WTC11 (cell line): ENCODE data around the gene CEP20. TPM values are rescaled to one million over a fixed set of nuclear protein-coding genes. Genes with fewer than 3 reads are reported as not detected.

Source experiments
- ATAC-seq: fragments of 200-7000 bp; cut with Tn5 transposase; 2 replicates; pipeline ENCODE4 v1.10.0; 2021; ENCODE audit warnings: mild to moderate bottlenecking, moderate library complexity
- CTCF ChIA-PET: fragments of 300-600 bp; sonication (Branson Sonifier 250); formaldehyde crosslinking; loops from one replicate; lab custom pipeline; 2021; ENCODE audit warnings: antibody characterized with exemption; lab: Charles Lee
- POLR2A ChIA-PET: fragments of 350-600 bp; sonication (Branson Sonifier 250); formaldehyde crosslinking; loops from one replicate; lab custom pipeline; 2021; ENCODE audit warnings: antibody characterized with exemption; lab: Charles Lee
- DNase-seq: peaks from one replicate; pipeline ENCODE4 v3.0.0; 2021; ENCODE audit warnings: low spot score
- H3K27ac Mint-ChIP-seq: 2 replicates; pipeline ENCODE4 v1.8.0; 2021; ENCODE audit warnings: mixed read lengths
- H3K27me3 Mint-ChIP-seq: 2 replicates; pipeline ENCODE4 v1.8.0; 2021; ENCODE audit warnings: low read depth, mild to moderate bottlenecking, moderate library complexity, mixed read lengths
- H3K36me3 Mint-ChIP-seq: 2 replicates; pipeline ENCODE4 v1.8.0; 2021; ENCODE audit warnings: mixed read lengths
- H3K4me1 Mint-ChIP-seq: 2 replicates; pipeline ENCODE4 v1.8.0; 2022; ENCODE audit warnings: mixed read lengths
- H3K4me3 Mint-ChIP-seq: 2 replicates; pipeline ENCODE4 v1.8.0; 2021; ENCODE audit warnings: mild to moderate bottlenecking, moderate library complexity, mixed read lengths
- H3K9me3 Mint-ChIP-seq: 2 replicates; pipeline ENCODE4 v1.8.0; 2021; ENCODE audit warnings: mixed read lengths
- ELF4 ChIP-seq: sonication (generic); formaldehyde crosslinking; IDR thresholded peaks from 2 replicates; pipeline ENCODE4 v1.8.1; 2022; ENCODE audit warnings: low read depth, mild to moderate bottlenecking, moderate library complexity, missing genetic modification reagents
- FOXJ3 ChIP-seq: sonication (generic); formaldehyde crosslinking; IDR thresholded peaks from 2 replicates; pipeline ENCODE4 v1.9.0; 2021; ENCODE audit warnings: missing genetic modification reagents, mild to moderate bottlenecking, borderline replicate concordance
- JUN ChIP-seq: sonication (generic); formaldehyde crosslinking; IDR thresholded peaks from 2 replicates; pipeline ENCODE4 v1.8.0; 2023; ENCODE audit warnings: mild to moderate bottlenecking, missing genetic modification reagents
- MYBL2 ChIP-seq: sonication (generic); formaldehyde crosslinking; IDR thresholded peaks from 2 replicates; pipeline ENCODE4 v1.8.1; 2023; ENCODE audit warnings: mild to moderate bottlenecking, moderate library complexity, missing genetic modification reagents
- NFE2L1 ChIP-seq: sonication (generic); formaldehyde crosslinking; IDR thresholded peaks from 2 replicates; pipeline ENCODE4 v1.8.1; 2023; ENCODE audit warnings: missing genetic modification reagents
- RORB ChIP-seq: fragments of 250-450 bp; sonication (Bioruptor Pico); IDR thresholded peaks from 2 replicates; pipeline ENCODE4 v1.9.0; 2021; ENCODE audit warnings: mild to moderate bottlenecking
- SMAD3 ChIP-seq: sonication (generic); formaldehyde crosslinking; IDR thresholded peaks from 2 replicates; pipeline ENCODE4 v1.8.0; 2022; ENCODE audit warnings: missing genetic modification reagents, mild to moderate bottlenecking, borderline replicate concordance
- SOX15 ChIP-seq: fragments of 250-450 bp; sonication (Bioruptor Pico); IDR thresholded peaks from 2 replicates; pipeline ENCODE4 v1.9.0; 2021; ENCODE audit warnings: mild to moderate bottlenecking
- TCF7 ChIP-seq: sonication (generic); formaldehyde crosslinking; IDR thresholded peaks from 2 replicates; pipeline ENCODE4 v1.8.0; 2022; ENCODE audit warnings: mild to moderate bottlenecking, low read depth, missing genetic modification reagents, moderate library complexity
- ZBTB21 ChIP-seq: sonication (generic); formaldehyde crosslinking; IDR thresholded peaks from 2 replicates; pipeline ENCODE4 v1.8.1; 2023; ENCODE audit warnings: mild to moderate bottlenecking, missing genetic modification reagents, borderline replicate concordance
- ZNF138 ChIP-seq: sonication (generic); formaldehyde crosslinking; conservative IDR thresholded peaks from 2 replicates; pipeline ENCODE4 v1.8.1; 2022; ENCODE audit warnings: mild to moderate bottlenecking, moderate library complexity, missing genetic modification reagents
- ZNF219 ChIP-seq: sonication (generic); formaldehyde crosslinking; IDR thresholded peaks from 2 replicates; pipeline ENCODE4 v1.8.0; 2023; ENCODE audit warnings: missing genetic modification reagents, mild to moderate bottlenecking, borderline replicate concordance
- ZNF317 ChIP-seq: sonication (generic); formaldehyde crosslinking; IDR thresholded peaks from 2 replicates; pipeline ENCODE4 v1.8.1; 2023; ENCODE audit warnings: low read depth, mild to moderate bottlenecking, moderate library complexity, missing genetic modification reagents, borderline replicate concordance
- ZNF396 ChIP-seq: fragments of 250-450 bp; sonication (Bioruptor Pico); IDR thresholded peaks from 2 replicates; pipeline ENCODE4 v1.8.0; 2021; ENCODE audit warnings: mild to moderate bottlenecking, moderate library complexity, borderline replicate concordance
- ZNF416 ChIP-seq: fragments of 250-450 bp; sonication (Bioruptor Pico); IDR thresholded peaks from 2 replicates; pipeline ENCODE4 v1.9.0; 2021; ENCODE audit warnings: mild to moderate bottlenecking, inconsistent platforms
- total RNA-seq: library from RNA; stranded (reverse); gene quantifications from 3 replicates; pipeline ENCODE4 v1.2.3, GENCODE V29; 2021
- TF ChIP-seq, protein P1 (sequence below): fragments of 250-450 bp; sonication (Bioruptor Pico); conservative IDR thresholded peaks from 2 replicates; pipeline ENCODE4 v1.9.0; 2021; ENCODE audit warnings: mild to moderate bottlenecking
- TF ChIP-seq, protein P2 (sequence below): sonication (generic); formaldehyde crosslinking; IDR thresholded peaks from 2 replicates; pipeline ENCODE4 v1.8.1; 2023; ENCODE audit warnings: mild to moderate bottlenecking, missing genetic modification reagents
- TF ChIP-seq, protein P3 (sequence below): sonication (generic); formaldehyde crosslinking; IDR thresholded peaks from 2 replicates; pipeline ENCODE4 v1.8.1; 2023; ENCODE audit warnings: mild to moderate bottlenecking, missing genetic modification reagents
- TF ChIP-seq, protein P4 (sequence below): fragments of 250-450 bp; sonication (Bioruptor Pico); IDR thresholded peaks from 2 replicates; pipeline ENCODE4 v1.9.0; 2021; ENCODE audit warnings: mild to moderate bottlenecking

Gene CEP20
- total RNA-seq, 1 experiment from 2014 or later: 39.1 TPM

DNA sequence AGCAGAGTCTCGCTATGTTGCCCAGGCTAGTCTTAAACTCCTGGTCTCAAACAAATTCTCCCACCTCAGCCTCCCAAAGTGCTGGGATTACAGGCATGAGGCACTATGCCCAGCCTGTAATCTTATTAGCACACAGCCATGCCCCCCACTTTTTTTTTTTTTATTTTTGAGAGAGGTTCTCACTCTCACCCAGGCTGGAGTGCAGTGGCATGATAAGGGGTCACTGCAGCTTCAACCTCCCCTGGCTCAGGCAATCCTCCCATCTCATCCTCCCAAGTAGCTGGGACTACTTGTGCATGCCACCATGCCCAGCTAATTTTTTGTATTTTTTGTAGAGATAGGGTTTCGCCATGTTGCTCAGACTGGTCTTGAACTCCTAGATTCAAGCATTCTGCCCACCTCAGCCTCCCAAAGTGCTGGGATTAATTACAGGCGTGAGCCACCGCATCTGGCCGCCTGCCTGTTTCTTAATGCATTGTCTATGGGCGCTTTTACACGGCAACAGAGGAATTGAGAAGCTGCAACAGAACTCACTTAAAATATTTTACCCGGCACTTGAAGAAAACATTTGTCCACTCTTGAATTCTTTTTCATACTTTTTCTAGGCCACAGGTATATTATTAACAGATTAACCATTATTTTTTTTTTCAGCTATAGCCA lies 8.8 kb upstream of the CEP20 start:
- DNase-seq (no peak), ATAC-seq (no peak)
- H3K4me3 Mint-ChIP-seq: no peak overlapping the region
- POLR2A ChIA-PET: interaction anchor here (1.1 to 1.5 kb wide), 2 partner anchors 9 to 74 kb away, joined by 4 to 6 read pairs; partner anchors contain the start of gene CEP20
- no peaks in the 10 kb centered on the region for H3K9me3 Mint-ChIP-seq
- H3K27me3 Mint-ChIP-seq: no peaks in the 10 kb centered on the region
- no peak for TF ChIP-seq ELF4 (CRISPR knock-in tag)
- no peaks in the 10 kb centered on the region for H3K36me3 Mint-ChIP-seq
- CTCF ChIA-PET: interaction anchor here (0.7 to 1.1 kb wide), 2 partner anchors 9 to 22 kb away, joined by 4 to 8 read pairs; partner anchors contain the start of gene CEP20
- H3K4me1 Mint-ChIP-seq: peaks cover 15% of the 10 kb centered on the region
- H3K27ac Mint-ChIP-seq: no peak overlapping the region

DNA sequence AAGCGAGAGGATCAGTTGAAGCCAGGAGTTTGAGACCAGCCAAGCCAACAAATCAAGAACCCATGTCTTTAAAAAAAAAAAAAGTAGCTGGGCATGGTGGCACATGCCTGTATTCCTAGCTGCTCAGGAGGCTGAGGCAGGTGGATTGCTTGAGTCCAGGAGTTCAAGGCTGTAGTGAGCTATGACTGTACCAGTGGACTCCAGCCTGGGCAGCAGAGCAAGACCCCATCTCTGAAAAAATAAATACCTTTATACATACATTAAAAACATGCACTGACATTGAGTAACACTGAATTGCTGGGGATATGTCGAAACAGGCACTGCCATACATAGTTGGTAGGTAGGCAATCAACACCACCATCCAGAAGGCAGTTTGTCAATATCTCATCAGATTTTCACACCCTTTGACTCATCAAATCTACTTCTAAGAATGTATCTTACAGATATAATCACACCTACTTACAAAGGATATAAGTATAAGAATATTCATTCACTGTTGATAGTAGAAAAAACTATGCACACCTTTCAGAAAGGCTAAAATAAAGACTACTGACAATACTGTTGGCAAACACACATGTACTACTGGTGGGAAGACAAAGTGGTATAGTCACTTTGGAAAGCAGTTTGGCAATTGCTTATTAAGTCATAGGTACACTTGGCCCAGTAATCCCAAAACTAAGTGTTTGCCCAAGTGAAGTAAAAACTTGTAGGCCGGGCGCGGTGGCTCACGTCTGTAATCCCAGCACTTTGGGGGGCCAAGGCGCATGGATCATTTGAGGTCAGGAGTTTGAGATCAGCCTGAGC lies 6.4 kb upstream of the CEP20 start:
- DNase-seq (no peak), ATAC-seq (no peak)
- Mint-ChIP-seq H3K36me3 (no peaks in the 10 kb centered on the region), H3K27me3 (no peaks in the 10 kb centered on the region), H3K4me1 (peaks cover 15% of the 10 kb centered on the region), H3K9me3 (no peaks in the 10 kb centered on the region), H3K27ac (no peak overlapping the region), H3K4me3 (no peak overlapping the region)
- TF ChIP-seq JUN (CRISPR knock-in tag): no peak
- TF ChIP-seq SOX15 (CRISPR knock-in tag): no peak
- no peak for TF ChIP-seq ZNF219 (CRISPR knock-in tag)
- TF ChIP-seq, protein P1, sequence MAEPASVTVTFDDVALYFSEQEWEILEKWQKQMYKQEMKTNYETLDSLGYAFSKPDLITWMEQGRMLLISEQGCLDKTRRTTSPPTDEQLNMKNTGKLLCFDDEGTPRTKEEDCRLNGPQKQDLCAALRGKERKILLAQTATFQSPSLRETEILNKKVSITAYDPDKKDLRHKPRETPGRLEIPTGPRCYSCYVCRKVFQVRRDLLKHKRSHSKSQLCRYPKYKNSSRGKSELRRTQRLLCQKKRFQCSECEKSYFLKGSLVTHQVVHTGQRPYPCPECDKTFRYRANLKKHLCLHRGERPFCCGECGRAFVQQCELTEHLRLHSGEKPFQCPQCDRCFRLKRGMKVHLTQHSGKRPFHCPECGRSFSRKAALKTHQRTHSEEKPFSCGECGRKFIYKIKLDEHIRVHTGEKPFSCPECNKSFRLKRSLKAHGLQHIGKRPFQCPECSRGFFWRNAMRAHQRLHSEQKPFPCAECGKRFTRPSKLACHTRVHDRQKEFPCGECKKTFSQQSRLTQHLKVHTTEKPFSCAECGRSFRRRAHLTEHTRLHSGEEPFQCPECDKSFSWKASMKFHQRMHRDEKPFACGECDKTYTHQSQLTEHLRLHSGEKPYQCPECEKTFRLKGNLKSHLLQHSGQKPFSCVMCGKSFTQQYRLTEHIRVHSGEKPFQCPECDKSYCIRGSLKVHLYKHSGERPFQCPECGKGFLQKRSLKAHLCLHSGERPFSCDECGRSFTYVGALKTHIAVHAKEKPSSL (CRISPR knock-in tag): no peak
- TF ChIP-seq ZNF317 (CRISPR knock-in tag): no peak
- TF ChIP-seq TCF7: no peak
- TF ChIP-seq ZNF396 (CRISPR knock-in tag): no peak
- no peak for TF ChIP-seq ELF4 (CRISPR knock-in tag)
- TF ChIP-seq SMAD3 (CRISPR knock-in tag): no peak
- TF ChIP-seq ZNF138 (CRISPR knock-in tag): no peak
- TF ChIP-seq ZBTB21 (CRISPR knock-in tag): no peak
- no peak for TF ChIP-seq FOXJ3 (CRISPR knock-in tag)
- TF ChIP-seq, protein P2, sequence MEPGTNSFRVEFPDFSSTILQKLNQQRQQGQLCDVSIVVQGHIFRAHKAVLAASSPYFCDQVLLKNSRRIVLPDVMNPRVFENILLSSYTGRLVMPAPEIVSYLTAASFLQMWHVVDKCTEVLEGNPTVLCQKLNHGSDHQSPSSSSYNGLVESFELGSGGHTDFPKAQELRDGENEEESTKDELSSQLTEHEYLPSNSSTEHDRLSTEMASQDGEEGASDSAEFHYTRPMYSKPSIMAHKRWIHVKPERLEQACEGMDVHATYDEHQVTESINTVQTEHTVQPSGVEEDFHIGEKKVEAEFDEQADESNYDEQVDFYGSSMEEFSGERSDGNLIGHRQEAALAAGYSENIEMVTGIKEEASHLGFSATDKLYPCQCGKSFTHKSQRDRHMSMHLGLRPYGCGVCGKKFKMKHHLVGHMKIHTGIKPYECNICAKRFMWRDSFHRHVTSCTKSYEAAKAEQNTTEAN (CRISPR knock-in tag): no peak
- TF ChIP-seq, protein P3, sequence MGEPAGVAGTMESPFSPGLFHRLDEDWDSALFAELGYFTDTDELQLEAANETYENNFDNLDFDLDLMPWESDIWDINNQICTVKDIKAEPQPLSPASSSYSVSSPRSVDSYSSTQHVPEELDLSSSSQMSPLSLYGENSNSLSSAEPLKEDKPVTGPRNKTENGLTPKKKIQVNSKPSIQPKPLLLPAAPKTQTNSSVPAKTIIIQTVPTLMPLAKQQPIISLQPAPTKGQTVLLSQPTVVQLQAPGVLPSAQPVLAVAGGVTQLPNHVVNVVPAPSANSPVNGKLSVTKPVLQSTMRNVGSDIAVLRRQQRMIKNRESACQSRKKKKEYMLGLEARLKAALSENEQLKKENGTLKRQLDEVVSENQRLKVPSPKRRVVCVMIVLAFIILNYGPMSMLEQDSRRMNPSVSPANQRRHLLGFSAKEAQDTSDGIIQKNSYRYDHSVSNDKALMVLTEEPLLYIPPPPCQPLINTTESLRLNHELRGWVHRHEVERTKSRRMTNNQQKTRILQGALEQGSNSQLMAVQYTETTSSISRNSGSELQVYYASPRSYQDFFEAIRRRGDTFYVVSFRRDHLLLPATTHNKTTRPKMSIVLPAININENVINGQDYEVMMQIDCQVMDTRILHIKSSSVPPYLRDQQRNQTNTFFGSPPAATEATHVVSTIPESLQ (CRISPR knock-in tag): no peak
- no peak for TF ChIP-seq ZNF416
- TF ChIP-seq RORB (CRISPR knock-in tag): no peak
- TF ChIP-seq, protein P4, sequence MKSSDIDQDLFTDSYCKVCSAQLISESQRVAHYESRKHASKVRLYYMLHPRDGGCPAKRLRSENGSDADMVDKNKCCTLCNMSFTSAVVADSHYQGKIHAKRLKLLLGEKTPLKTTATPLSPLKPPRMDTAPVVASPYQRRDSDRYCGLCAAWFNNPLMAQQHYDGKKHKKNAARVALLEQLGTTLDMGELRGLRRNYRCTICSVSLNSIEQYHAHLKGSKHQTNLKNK (CRISPR knock-in tag): no peak
- TF ChIP-seq NFE2L1: no peak
- TF ChIP-seq MYBL2: no peak
- POLR2A ChIA-PET: no interaction called here
- CTCF ChIA-PET: interaction anchor here (0.9 to 1.1 kb wide), 2 partner anchors 20 to 117 kb away, joined by 3 read pairs; no protein-coding TSS in a partner anchor
